NCI-H2107 (cell line): ENCODE measurements around the gene HCRTR2.

Source experiments
- DNase-seq: peaks from one replicate; lab custom pipeline; 2025; lab: John Stamatoyannopoulos, UW

Gene HCRTR2

DNA sequence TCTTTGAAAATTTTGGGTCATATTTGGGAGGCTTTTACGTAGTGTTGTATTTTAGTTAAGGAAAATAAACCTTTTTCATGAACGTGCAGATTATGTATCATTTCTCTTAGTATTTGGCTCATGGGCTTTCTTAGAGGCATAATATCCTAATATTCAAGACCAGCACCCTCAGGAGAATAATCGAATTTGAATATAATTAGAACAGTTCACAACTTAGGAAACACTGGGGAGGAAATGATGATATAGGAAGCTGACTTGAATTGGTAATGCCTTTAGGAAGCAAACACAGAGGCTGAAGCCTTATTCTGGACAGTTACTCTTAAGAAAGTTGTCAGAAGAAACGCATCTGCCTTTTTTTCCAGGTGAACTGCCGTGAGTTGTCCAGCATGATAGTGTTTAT lies 152.9 kb downstream of the HCRTR2 start, which contains the start of gene GFRAL:
Gene GFRAL, plus strand, starts transcription at position 301 of the 400 bp plus-strand sequence. Its CDS starts 86 bp downstream, at position 387.
- no peak for DNase-seq
